Psoas muscle (tissue), 8 donors: ENCODE results near the gene COL10A1. TPM values are rescaled to one million over a fixed set of nuclear protein-coding genes. Genes with fewer than 3 reads are reported as not detected.

Experiments
- ATAC-seq, 4 donors: fragments of 200-7000 bp; cut with Tn5 transposase; one replicate each; pipeline ENCODE4 v1.9.1; 2020; ENCODE audit warnings: moderate library complexity in 3 of 4, mild to moderate bottlenecking in 2 of 4
- DNase-seq, 2 donors: peaks; one replicate each; pipeline ENCODE4 v3.0.0-alpha.2; 2020
- H3K27ac ChIP-seq: fragments of 200-600 bp; one replicate; pipeline ENCODE4 v1.8.0; 2022
- H3K27me3 ChIP-seq, 3 donors: fragments of 200-600 bp in 1 of 3; one replicate each; pipeline versions ENCODE4 v1.6.1 to v1.8.0; 2013 to 2022; ENCODE audit warnings: low read length in 2 of 3, mild to moderate bottlenecking in 2 of 3, moderate library complexity in 1 of 3; ENCODE audit not compliant: insufficient read depth in 3 of 3
- H3K36me3 ChIP-seq, 2 donors: fragments of 200-600 bp in 1 of 2; one replicate each; pipeline versions ENCODE4 v1.6.1 to v1.8.0; 2013 to 2022; ENCODE audit warnings: low read depth in 1 of 2, mild to moderate bottlenecking in 1 of 2, moderate library complexity in 1 of 2; ENCODE audit not compliant: insufficient read depth in 1 of 2
- H3K4me1 ChIP-seq: fragments of 200-600 bp; one replicate; pipeline ENCODE4 v1.8.0; 2022
- H3K4me3 ChIP-seq: fragments of 200-600 bp; one replicate; pipeline ENCODE4 v1.8.0; 2022; ENCODE audit warnings: mild to moderate bottlenecking
- H3K9me3 ChIP-seq: fragments of 200-600 bp; one replicate; pipeline ENCODE4 v1.8.0; 2022
- CTCF ChIP-seq: fragments of 200-600 bp; IDR thresholded peaks from one replicate; pipeline ENCODE4 v1.8.0; 2022; ENCODE audit warnings: antibody characterized with exemption
- WGBS, 3 donors: extraction: QIAGEN DNeasy Blood & Tissue Kit; methylation state at CpG; one replicate each; pipeline versions ENCODE4 v1.1.6 to v1.1.7; 2013; 5-methylcytosine and 5-hydroxymethylcytosine counted together
- intact Hi-C, 2 donors: fragments of 100-400 bp; cut with DNase I; formaldehyde crosslinking; loops; one replicate each; pipeline versions ENCODE4 v1.11.0 to v1.14.2; 2022
- polyA plus RNA-seq, 3 donors: library from polyadenylated mRNA; stranded (reverse); fragments of 200-250 nt; gene quantifications; one replicate each; pipeline ENCODE4 v1.2.3, GENCODE V29; 2013
- total RNA-seq, 4 donors: library from RNA; stranded (reverse); fragmentation: NEBNext Ultra II Directional in 2 of 4; extraction: Animal tissue kit (Norgen Biotek cat#: 25700) in 2 of 4; gene quantifications; one replicate each; pipeline versions ENCODE4 v1.2.1 to v1.2.4, GENCODE V29; 2021 to 2023
- donor health status: healthy with polysubstance abuse.
- donor health status: DM: no; HTN: no; CAD: no; lungs with moderate emphysema.
- donor health status: Bipolar disorder and iron deficiency.
- donor health status: healthy.
- donor health status: DM: yes; HTN: yes; CAD: no.
- donor health status: DM: no; HTN: no; CAD: no.
- donor health status: DM: no; HTN: no; CAD: no.
- donor health status: DM: yes; HTN: yes; CAD: no.

The COL10A1 gene
- total and polyA plus RNA-seq, 7 donors: 0.08 to 0.41 TPM; not detected in 5

DNA sequence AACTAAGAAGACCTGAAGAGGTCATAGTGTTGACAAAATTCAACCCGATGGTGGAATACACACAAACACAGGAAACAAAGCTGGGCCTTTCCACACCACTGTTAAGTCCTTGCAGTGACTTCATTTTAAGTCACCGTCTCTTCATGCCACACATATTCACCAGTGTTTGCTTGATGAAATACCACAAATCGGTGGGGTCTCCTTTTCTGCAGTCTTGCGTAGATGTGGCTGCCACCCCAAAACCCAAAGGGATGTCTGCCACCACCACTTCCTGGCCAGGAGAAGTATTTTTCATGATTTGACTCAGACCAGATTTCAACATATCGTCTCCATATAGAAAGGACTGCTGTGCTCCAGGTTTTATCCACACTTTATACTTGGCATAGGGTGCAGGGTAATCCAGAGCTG, 11.0 kb upstream of the COL10A1 start:
- TF ChIP-seq CTCF: no peak
- WGBS, 3 donors: 92 to 96% (median 93%) methylated on average over 5 of the region's 5 CpGs
- DNase-seq: no peak
- Histone ChIP-seq H3K4me1 (no peaks in the 10 kb centered on the region), H3K36me3 (peaks cover 0 to 10% of the 10 kb centered on the region in 2 donors), H3K27ac (no peak overlapping the region), H3K9me3 (no peaks in the 10 kb centered on the region), H3K27me3 (no peaks in the 10 kb centered on the region), H3K4me3 (no peak overlapping the region)
- intact Hi-C loops: no loop called here
- no peak for ATAC-seq

GRCh38 chr6:116136373-116136772, 10.4 kb upstream of the COL10A1 start:
- no peak for TF ChIP-seq CTCF
- Histone ChIP-seq H3K4me3 (no peak overlapping the region), H3K4me1 (no peaks in the 10 kb centered on the region), H3K9me3 (no peaks in the 10 kb centered on the region), H3K36me3 (peaks cover 0 to 10% of the 10 kb centered on the region in 2 donors), H3K27ac (no peak overlapping the region), H3K27me3 (no peaks in the 10 kb centered on the region)
- 91 to 97% (median 97%) methylated on average over 1 of the region's 1 CpG for whole genome bisulfite sequencing, 3 donors
- intact Hi-C loops: no loop called here
- no peak for DNase-seq
- ATAC-seq: no peak

DNA sequence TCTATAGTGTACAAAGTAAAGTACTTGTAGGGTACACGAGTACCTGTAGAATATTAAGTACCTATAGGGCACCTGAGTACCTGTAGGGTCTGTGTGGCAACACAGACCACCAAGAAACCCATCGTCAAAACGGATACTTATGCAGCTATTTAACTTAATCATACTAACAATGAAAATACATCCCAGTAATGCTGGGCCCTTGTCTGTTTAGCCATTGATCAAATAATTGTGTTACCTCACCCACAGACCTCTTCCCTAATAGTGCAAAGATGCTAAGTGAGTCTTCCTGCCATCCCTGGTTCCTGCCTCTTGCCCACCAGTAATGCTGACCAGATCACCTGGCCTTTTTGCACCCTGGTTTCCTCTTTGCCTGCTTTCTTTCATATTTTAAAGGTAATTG, 7.5 kb upstream of the COL10A1 start:
- Histone ChIP-seq H3K27me3 (no peaks in the 10 kb centered on the region), H3K4me3 (no peak overlapping the region), H3K4me1 (no peaks in the 10 kb centered on the region), H3K36me3 (peaks cover 0 to 3% of the 10 kb centered on the region in 2 donors), H3K27ac (no peak overlapping the region), H3K9me3 (no peaks in the 10 kb centered on the region)
- ATAC-seq (no peak), DNase-seq (no peak)
- intact Hi-C loops: no loop called here
- TF ChIP-seq CTCF: no peak
- 83 to 86% (median 86%) methylated on average over 3 of the region's 3 CpGs for WGBS, 3 donors

- ATAC-seq: no peak
- 77 to 93% (median 84%) methylated on average over 2 of the region's 2 CpGs for WGBS, 3 donors
- intact Hi-C loops: no loop called here
- Histone ChIP-seq H3K9me3 (no peaks in the 10 kb centered on the region), H3K4me1 (no peaks in the 10 kb centered on the region), H3K36me3 (no peaks in the 10 kb centered on the region), H3K4me3 (no peak overlapping the region), H3K27me3 (no peaks in the 10 kb centered on the region), H3K27ac (no peak overlapping the region)
- no peak for TF ChIP-seq CTCF
- DNase-seq: no peak
Observed at GRCh38 chr6:116127771-116128493, 2.0 kb upstream of the COL10A1 start.

- H3K36me3 ChIP-seq: peaks cover 0 to 42% of the 10 kb centered on the region in 2 donors
- DNase-seq (no peak), ATAC-seq (no peak)
- 96 to 100% (median 96%) methylated on average over 3 of the region's 3 CpGs for WGBS, 3 donors
- no peak overlapping the region for H3K27ac ChIP-seq
- no peaks in the 10 kb centered on the region for H3K4me1 ChIP-seq
- no peak for TF ChIP-seq CTCF
- intact Hi-C loops: no loop called here
- H3K4me3 ChIP-seq: no peak overlapping the region
- H3K27me3 ChIP-seq: no peaks in the 10 kb centered on the region
- H3K9me3 ChIP-seq: no peaks in the 10 kb centered on the region
Observed at GRCh38 chr6:116120430-116120829, 5.5 kb downstream of the COL10A1 start.
